DMS 273 (cell line): ENCODE measurements around the gene SYT1.
"Not testable (repeated sequence)": the region's sequence is repeated elsewhere in the genome, so short reads cannot be mapped to it uniquely, and the experiment has no call there.

Experiments
- DNase-seq: peaks from one replicate; lab custom pipeline; 2025; ENCODE audit not compliant: unreplicated experiment; lab: John Stamatoyannopoulos, UW

Gene SYT1

DNA sequence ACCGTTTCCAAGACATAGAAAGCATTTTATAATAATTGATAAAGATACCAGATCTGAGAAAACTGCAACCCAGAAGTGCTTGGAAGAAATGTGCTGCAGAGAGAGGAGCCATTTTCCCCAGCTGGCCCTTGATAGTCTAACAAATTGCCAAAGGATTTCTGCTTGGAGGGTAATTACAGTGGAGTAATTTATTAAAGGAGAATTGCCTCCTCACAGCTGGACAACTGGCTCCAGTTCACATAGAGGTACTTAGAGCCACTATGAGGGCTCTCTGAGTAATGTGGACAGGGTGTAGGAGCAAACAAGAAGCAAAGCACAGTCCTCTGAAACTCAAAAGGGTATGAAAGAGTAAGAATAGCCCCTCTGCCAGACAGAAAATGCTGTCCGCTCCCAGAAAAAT is 335.6 kb downstream of the SYT1 start:
- DNase-seq = peak; percentile 3

DNA sequence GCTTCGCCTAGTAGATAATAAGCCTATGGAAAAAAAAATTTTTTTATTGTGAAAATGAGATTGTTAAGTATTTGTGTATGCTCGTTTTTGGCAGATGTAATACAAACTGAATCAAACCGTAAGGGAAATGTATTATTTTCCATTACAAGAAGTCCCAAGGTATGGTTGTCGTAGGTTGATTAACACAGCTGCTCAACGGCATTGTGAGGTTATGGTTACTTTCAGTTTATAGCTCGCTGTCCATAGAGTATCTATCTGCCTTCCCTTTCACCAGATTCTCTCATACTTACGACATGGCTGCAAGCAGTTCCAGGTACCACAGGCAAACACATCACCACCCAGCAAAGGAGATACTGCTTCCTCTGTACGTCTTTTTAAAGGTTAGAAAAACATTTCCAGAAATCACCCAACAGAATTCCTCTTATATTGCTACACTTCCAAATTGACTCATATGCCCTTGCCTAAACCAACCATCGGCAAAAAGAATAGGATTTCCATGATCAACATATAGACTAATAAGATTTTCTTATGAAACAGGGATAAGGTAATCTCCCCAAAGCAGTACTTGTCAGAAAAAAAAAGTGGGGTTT is 338.6 kb downstream of the SYT1 start:
- DNase-seq = no peak

DNA sequence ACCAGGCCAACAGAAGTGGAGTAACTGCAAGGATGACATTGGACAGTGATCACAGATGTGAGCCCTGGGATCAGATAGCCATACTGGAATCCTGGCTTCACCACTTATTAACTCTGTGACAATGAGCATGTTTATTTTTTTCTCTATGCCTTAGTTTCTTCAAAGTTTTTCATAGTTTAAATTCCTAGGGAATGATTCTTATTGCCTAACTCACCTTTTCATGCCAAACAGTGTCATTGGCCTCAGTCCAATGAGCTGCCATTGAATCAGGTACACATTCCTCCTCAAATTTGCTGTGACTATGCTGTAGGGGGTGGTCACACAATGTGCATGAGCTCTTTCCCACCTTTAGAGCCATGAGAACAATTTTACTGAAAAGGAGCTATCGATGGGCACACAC is 342.3 kb downstream of the SYT1 start:
- DNase-seq = no peak

DNA sequence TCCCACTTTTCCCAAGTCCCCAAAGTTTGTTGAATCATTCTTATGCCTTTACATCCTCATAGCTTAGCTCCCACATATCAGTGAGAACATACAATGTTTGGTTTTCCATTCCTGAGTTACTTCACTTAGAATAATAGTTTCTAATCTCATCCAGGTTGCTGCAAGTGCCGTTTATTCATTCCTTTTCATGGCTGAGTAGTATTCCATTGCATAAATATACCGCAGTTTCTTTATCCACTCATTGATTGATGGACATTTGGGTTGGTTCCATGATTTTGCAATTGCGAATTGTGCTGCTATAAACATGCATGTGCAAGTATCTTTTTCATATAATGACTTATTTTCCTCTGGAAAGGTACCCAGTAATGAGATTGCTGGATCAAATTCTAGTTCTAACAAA is 345.8 kb downstream of the SYT1 start:
- not testable (repeated sequence) for DNase-seq

DNA sequence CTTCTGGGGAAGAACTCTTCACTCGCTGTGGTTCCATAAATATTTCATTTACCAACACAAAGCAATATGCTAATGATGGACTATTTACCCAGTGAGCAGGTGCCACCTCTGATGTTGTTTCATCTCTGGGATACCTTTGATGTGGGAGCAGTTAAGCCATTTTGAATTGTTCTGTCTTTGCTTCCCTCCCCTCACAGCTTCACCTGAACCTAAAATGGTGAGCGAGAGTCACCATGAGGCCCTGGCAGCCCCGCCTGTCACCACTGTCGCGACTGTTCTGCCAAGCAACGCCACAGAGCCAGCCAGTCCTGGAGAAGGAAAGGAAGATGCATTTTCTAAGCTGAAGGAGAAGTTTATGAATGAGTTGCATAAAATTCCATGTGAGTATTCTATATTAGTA is 352.7 kb downstream of the SYT1 start:
- DNase-seq = no peak

DNA sequence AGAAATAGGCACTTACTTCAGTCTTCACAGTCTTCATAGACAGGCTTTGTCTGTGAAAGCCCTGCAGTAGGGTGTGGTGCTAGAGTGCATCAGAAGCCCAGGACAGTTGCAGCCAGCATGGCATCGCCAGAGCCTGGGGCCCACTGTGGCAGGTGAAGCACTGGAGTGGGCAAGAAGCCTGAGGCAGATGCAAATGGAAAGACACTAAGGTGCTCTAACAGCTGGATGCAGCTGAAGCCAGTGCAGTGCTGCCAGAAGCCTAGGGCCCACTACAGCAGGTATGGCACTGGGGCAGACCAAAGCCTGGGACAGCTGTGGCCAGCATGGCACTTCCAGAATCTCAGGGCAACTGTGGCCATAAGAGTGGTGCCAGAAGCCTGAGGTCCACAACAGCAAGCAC is 358.6 kb downstream of the SYT1 start:
- no peak for DNase-seq

DNA sequence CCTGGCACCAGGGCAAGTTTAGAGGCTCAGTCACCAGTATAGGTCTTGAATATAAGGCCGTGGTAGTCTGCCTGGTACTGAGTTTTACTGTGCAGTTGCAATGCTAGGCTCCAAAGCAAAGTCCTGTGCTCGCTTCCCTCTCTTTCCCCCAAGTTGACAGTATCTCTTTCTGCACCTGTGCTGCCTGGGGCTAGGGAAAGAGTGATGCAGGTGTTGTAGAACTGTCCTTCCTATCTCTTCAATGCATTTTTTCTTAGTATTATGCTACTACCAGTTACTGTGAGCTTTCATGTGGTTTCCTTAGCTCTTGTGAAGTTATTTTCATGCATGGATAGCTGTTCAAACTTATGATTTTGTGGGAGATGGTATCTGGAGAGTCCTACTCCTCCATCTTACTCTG is 359.2 kb downstream of the SYT1 start:
- no peak for DNase-seq

DNA sequence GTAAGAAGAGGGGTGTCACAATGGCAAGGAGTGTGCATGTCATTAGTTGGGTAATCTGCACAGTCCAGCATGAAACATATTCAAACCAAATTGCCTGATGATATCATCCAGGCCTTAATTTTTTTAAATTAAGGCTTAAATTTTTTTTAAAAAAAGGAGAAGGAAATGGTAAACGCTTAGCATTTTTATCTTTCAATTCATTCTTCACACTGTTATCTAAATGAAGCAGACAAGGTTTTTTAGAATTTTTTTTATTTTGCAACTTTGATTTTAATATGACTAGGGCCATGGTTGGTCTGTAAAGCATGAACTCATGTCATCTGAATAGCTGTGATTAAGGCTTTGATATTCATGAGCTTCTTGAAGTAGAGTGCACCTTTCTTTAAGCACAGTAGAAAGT is 362.5 kb downstream of the SYT1 start:
- DNase-seq = no peak

DNA sequence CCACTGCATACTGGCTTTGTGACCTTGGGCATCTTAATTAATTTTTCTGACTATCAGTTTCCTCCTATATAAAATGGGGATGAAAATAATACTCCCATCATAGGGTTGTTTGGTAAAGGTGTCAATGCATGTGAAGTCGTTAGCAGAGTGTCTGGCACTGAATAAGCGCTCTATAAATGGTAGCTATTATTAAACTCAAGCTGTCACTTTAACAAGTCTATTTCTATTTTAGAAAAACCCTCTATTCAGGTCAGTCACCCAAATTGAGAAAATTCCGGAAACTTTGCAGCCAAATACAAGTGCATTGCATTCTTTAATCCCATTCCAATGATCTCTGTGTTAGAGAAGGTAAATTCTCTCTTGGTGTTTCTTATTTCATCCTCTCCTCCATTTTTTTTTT is 363.1 kb downstream of the SYT1 start:
- DNase-seq = no peak

DNA sequence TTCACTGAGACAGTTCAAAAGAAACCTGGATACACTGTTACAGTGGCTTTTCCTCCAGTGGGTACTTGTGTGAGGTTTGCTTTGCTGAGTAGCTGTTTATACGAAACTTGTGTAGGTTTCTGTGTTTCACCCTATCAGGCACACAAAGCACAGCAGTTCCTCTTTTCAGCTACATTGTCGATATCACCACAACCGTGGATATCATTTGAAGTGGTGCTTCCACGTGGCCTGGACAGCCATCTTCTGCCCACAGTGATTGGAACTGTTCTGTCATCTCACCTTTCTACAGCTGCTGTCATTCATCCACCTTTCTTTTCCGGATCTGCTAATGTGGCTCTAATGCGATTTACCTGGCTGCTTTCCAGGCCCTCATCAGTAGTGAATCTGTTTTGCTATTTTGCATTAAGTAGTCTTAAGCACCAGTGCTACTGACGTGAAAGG is 368.8 kb downstream of the SYT1 start:
- peak; percentile 1 for DNase-seq

DNA sequence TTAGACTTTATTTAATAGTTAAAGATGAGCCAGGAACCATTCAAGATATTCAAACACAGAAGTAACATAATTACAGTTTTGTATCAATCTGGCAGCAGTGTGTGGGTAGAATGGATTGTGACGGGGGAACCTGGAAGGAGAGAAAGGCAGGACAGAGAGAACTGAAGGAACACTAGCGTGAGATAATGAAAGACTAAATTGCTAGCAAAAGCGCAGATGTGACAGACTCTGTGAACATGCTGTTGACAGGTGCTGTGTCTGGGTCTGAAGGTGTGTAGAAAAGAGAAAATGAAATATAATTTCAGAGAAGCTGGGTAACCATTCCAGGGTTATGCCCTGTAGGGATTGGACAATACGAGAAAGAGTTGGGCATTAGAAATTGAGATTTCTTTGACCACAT is 372.3 kb downstream of the SYT1 start:
- DNase-seq = no peak

DNA sequence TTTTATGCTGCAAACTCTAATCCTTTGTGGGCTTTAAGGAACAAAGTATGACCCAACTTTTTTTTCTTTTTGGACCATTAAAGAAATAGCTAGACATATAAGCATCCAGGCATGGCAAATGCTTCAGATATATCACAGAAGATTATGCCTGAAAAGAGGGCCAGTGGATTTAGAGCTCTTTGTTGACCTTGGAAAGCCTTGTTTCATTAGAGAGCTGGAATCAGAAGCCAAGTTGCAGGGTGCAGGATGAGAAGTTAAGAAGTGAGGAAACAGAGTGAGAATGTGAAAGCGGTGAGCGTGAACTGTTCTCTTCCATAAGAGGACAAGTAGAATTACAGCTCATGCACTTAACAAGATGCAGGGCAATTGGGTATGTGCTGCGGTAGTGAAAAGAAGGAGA is 373.7 kb downstream of the SYT1 start:
- no peak for DNase-seq

DNA sequence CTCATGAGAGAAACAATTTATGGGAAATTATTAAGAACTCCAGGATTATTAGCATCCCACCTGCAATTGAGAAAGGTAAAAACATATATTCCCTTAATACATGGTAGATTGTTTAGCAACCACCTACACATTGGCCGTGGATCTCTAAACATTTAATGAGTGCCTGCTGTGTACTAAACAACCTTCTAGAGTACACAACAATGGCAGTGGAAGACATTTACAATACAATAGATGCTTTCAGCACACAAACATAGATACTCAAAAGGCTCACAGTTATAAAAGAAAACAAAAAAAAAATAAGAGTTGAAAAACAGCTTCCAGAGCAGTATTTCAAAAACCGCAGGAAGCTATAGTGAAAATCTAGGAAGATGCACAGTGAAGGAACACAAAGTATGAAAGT is 382.9 kb downstream of the SYT1 start:
- no peak for DNase-seq

DNA sequence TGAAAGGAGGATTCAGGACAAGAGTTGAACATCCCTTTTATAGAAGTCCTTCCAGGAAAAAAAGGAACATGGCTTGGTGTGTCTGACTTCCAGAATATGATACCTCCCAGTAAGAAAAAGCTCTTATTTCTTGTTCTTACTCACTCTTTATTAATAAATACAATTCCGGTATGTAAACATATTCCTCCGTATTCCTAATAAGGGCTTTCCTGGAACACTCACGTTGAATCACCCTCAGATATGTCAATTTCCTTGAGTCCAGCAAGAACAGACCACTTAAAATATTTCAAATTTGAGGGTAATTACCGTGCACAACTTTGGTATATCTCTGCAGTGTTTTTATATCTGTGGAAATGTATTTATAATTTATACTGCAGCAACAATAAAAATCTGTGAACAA is 385.6 kb downstream of the SYT1 start:
- no peak for DNase-seq

DNA sequence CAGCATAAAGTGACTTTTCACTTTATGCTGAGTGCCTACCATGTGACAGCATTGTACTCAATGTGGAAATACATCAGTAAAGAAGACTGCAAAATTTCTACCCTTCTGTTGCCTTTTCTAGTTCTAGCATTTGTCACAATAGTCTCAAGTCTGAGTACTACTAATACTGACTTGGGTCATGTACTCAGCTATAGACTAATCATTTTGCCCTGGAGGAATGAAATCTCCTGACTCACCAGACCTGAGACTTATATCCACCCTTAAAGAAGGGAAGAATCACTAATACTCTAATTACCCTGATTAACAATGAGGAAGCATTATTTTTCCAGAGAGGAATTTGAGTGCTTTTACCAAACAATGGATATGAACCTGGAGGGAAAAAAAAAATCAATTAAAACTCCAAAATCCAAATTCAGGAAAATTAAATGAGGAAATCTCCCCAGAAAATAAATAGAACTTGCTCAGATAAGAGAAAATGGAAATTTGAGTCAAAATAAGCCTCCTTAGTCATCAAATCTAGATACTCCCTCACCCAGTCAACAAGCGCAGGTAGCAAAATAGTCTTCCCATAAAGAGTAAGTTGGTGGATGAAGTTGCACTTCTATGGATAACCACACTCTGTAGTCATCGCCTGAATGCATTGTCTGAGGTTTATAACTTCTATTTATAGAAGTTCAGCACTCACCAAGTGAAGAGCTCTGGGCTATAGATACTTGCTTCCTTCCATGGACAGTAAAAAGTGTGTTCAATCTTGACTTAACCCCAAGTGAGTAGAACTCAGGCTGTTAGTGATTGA is 386.6 kb downstream of the SYT1 start:
- no peak for DNase-seq

DNA sequence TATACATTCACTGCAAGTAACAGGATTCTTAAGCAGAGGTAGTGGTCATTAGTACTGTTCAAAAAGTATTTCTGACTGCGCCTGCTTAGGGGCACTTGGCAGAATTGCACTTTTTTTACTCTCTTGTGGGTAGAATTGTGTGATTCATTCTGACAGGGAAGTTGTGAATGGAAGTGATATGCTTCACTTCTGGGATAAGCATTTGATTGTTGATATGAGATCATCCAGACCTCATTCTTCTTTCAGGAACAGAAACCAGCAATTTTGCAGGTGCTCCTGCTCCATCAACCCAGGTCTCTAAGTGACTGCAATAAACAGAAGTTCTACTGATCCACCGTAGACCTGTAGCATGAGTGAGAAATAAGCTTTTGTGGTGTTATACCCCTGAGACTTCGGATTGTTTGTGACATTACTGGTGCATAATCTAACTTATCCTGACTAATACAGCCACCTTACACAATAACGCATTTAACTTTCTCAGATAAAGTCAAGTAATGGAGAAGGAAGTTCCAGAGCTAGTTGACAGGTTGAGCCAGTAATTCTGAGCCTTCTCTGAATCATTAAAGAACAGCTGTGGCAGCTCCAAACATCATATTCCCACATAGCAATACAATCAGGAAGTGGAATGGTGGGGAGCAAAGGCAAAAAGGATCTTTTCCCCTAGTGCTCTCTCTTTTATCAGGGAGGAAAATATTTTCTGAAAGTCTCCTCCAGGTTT is 387.9 kb downstream of the SYT1 start:
- no peak for DNase-seq

DNA sequence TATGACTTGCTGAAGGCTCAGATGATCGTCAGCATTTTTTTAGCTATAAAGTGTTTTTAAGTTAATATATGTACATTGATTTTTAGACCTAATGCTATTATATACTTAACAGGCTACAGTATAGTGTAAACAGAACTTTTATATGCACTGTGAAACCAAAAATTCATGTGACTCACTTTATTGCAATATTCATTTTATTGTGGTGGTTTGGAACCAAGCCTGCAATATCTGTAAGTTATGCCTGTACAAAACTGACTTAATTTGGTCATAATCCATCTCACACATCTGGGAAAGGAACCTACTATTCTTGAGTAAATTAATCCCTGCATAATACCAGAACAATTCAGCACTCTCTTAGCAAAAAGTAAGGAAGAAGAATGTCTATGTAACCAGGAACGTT is 390.7 kb downstream of the SYT1 start:
- no peak for DNase-seq

DNA sequence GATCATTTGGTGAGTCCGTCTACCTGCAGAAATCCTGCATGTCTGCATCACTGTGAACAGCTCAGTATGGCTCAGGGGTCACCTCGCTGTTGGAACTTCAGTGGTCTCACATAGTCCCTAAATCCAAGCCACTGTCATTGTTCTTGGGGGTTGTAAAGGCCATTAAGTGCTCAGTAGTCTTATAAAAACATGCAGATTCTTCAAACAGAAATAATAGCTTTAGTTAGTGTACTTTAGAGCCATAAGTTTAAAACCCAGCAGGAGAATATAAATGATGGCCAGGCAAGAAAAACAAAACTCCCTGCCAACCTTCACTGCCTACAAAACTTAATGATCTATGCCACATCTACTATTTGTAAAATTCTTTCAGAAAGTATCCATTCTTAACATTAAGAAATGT is 396.3 kb downstream of the SYT1 start:
- DNase-seq = no peak

DNA sequence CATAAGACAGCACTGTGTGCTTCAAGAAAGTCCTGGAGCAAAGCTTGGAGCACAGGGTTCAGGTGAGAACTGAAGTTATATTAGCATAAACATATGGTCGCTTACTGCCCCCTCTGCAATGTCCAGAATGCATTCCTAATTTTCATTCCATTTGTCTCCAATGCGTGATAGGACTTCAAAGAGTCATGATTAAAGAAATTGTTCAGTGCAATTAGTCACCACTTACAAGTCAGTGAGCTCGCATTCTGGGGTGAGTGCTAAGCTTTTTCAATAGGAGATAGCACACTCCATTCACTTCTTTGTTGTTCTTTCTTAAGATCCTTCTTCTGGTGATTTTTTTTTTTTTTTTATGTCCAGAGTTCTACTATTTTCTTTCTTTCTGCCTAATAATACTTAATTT is 398.4 kb downstream of the SYT1 start:
- DNase-seq = peak; percentile 0

DNA sequence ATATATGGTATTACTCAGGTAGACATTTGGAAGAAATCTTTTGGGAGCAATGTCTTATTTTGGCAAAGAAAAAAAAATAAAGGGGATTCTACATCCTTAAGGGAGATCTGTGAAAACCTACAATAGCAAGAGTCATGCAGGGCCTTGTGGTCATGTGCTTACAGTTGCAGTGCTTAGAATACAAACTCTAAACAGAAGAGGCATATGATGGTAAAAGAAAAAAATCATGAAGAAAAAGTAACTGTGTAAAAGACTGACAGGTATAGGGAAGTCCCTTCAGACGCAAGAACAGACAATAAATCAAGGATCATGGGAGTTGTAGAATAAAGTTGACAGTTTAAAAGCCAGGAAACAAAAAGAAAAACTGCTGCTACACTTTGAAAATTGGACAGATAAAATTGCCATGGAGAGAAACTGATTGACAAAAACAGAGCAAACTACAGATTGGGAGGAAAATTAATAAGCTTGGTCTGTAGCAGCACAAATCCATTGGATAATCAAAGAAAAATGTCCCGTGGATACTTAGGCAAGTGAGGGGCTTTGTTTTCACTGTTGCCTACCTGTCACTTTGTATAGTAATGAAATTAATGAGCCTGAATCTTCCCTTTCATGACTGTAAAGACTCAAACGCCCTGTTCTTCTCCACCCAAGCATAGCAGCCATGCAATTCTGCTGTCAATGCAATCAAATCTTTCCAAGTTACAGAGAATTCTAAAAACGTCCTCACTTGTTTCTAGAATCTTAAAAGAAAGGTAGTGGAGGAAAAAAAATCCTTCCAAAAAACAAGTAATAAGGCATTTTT is 402.0 kb downstream of the SYT1 start:
- no peak for DNase-seq

DNA sequence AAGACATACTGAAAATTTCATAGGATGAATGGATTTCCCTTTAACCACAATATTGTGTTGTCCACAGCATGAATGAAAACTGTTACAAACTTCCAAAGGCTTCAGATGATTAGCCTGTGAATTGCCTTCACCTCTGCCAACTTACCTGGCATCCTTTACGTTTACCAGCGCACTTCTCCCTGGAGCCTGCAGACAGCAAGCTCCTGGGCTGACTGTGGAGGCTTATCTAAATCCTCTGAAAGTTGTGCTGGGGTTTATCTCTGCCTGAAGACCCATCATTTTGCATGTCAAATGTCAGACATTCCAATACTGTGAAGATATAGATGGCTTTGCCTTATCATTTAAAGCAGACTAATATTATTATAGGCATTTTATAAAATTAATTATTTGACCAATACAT is 403.0 kb downstream of the SYT1 start:
- no peak for DNase-seq
